Neural cell (in vitro differentiated cells): ENCODE results near the gene RPL9.

Experiments used
- CTCF ChIP-seq: fragments of 450-650 bp; IDR thresholded peaks from 2 replicates; pipeline ENCODE4 v1.5.1; 2014; ENCODE audit warnings: antibody characterized with exemption, mild to moderate bottlenecking, moderate library complexity; ENCODE audit not compliant: poor library complexity, severe bottlenecking
- MXI1 ChIP-seq: fragments of 450-650 bp; conservative IDR thresholded peaks from 2 replicates; pipeline ENCODE4 v1.6.1; 2014; ENCODE audit warnings: antibody characterized with exemption, mild to moderate bottlenecking; ENCODE audit not compliant: poor library complexity, severe bottlenecking
- POLR2AphosphoS5 ChIP-seq: IDR thresholded peaks from 2 replicates; pipeline ENCODE4 v1.6.1; 2012

GRCh38 chr4:39446483-39446841 is 12.3 kb downstream of the RPL9 start:
- no peak for TF ChIP-seq POLR2AphosphoS5
- no peak for TF ChIP-seq CTCF
- TF ChIP-seq MXI1, result no peak
